ENCODE measurements around the gene NEMP1.
"Not testable (repeated sequence)": the region's sequence is repeated elsewhere in the genome, so short reads cannot be mapped to it uniquely, and the experiment has no call there.

Gene NEMP1

GRCh38 chr12:57078519-57079404, at the start of gene NEMP1:
NEMP1 (minus strand) TSS chr12:57078791; CDS start chr12:57078745, 46 bp downstream.
- DNase-seq: peak; percentile 94 to 100 (median 98)
- intact Hi-C loops (cut with DNase I): no loop called here

- DNase-seq: peak; percentile 65 to 95 (median 78)
- intact Hi-C loops (cut with DNase I): loop anchor here (5.0 kb wide), 1 partner anchor 109 kb away; a partner anchor contains a TSS
Observed at GRCh38 chr12:57127726-57128518, 49.3 kb upstream of the NEMP1 start, which contains the start of gene LRP1. LRP1 (plus strand) TSS chr12:57128483; CDS start chr12:57128965, 482 bp downstream.

- intact Hi-C loops (cut with DNase I): loop anchor here (5.0 kb wide), 1 partner anchor 110 kb away; a partner anchor contains a TSS
- DNase-seq: peak in 4 of 10 donors; percentile 42 to 88 (median 64)
Observed at GRCh38 chr12:57127101-57127725, 48.6 kb upstream of the NEMP1 start.

- DNase-seq: peak in 1 of 10 donors; percentile 33
- intact Hi-C loops (cut with DNase I): loop anchor here (5.0 kb wide), 1 partner anchor 111 kb away; a partner anchor contains a TSS
Observed at GRCh38 chr12:57126561-57126960, 48.0 kb upstream of the NEMP1 start.

GRCh38 chr12:57126061-57126460, 47.5 kb upstream of the NEMP1 start:
- intact Hi-C loops (cut with DNase I): loop anchor here (5.0 kb wide), 1 partner anchor 111 kb away; a partner anchor contains a TSS
- DNase-seq: peak in 1 of 10 donors; percentile 40

GRCh38 chr12:57124261-57124877, 45.8 kb upstream of the NEMP1 start:
- peak in 9 of 10 donors; percentile 48 to 94 (median 80) for DNase-seq
- intact Hi-C loops (cut with DNase I): loop anchor here (1.0 kb wide), 1 partner anchor 59 kb away; no protein-coding TSS in a partner anchor

GRCh38 chr12:57123813-57124212, 45.2 kb upstream of the NEMP1 start:
- intact Hi-C loops (cut with DNase I): loop anchor here (1.0 kb wide), 1 partner anchor 59 kb away; no protein-coding TSS in a partner anchor
- no peak for DNase-seq

- intact Hi-C loops (cut with DNase I): not testable (repeated sequence)
- DNase-seq: peak in 1 of 10 donors; percentile 47
Observed at GRCh38 chr12:57120718-57121117, 42.1 kb upstream of the NEMP1 start.

GRCh38 chr12:57119294-57120085, 40.9 kb upstream of the NEMP1 start:
- DNase-seq: no peak
- intact Hi-C loops (cut with DNase I): no loop called here

GRCh38 chr12:57118711-57119271, 40.2 kb upstream of the NEMP1 start:
- intact Hi-C loops (cut with DNase I): no loop called here
- peak in 1 of 10 donors; percentile 49 for DNase-seq

GRCh38 chr12:57116580-57117281, 38.1 kb upstream of the NEMP1 start:
- no peak for DNase-seq
- intact Hi-C loops (cut with DNase I): no loop called here

- intact Hi-C loops (cut with DNase I): loop anchor here (1.0 kb wide), 2 partner anchors 43 to 105 kb away; no protein-coding TSS in a partner anchor
- peak in 8 of 10 donors; percentile 70 to 97 (median 84) for DNase-seq
Observed at GRCh38 chr12:57112492-57113294, 34.1 kb upstream of the NEMP1 start.

GRCh38 chr12:57111031-57111734, 32.6 kb upstream of the NEMP1 start, which contains the start of gene STAT6:
STAT6 (minus strand) TSS chr12:57111362; CDS start chr12:57108278, 3,084 bp downstream.
- intact Hi-C loops (cut with DNase I): no loop called here
- DNase-seq: peak in 2 of 10 donors; percentile 46 to 90

- intact Hi-C loops (cut with DNase I): no loop called here
- DNase-seq: peak in 2 of 10 donors; percentile 87 to 92
Observed at GRCh38 chr12:57110104-57111030, 31.8 kb upstream of the NEMP1 start.

Data from posterior cingulate gyrus (tissue), 11 donors.